ENCODE data around the gene AP4B1.

AP4B1 gene

DNA sequence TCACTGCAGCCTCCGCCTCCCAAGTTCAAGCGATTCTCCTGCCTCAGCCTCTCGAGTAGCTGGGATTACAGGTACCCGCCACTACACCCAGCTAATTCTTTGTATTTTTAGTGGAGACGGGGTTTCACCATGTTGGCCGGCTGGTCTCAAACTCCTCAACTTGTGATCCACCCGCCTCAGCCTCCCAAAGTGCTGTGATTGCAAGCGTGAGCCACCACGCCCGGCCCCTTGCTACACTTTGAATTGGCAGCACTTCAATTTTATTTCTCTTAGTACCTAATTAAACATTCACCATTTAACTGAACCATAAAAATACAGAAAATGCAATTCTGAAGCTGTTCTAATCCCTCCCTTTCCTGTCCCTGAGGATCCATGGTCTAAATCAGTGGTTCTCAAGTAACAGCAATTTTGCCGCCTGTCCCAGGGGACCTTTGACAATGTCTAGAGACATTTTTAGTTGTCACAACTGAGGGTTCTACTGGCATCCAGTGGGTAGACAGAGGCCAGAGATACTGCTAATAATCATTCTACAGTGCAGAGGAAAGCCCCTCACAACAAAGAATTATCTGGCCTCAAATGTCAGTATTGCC lies 12.9 kb downstream of the AP4B1 start:
- DNase-seq: no peak

DNA sequence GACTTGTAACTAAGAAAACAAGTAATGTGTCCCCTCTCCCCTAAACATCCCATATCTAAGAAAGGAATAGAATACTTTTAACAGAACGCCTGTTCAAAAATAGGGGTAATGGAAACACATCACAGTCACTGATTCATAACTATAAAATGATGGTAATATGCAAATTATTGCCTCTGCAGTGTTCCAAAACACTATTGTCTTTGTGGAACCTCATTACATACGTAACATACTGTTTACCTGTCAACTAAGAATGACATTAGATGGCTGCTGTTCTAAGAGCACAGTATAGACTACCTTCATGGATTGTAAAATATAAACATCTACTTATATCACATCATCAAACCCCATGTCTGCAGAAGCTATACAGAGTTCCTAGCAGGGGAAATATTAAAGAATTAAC lies 13.8 kb downstream of the AP4B1 start:
- DNase-seq: no peak

DNA sequence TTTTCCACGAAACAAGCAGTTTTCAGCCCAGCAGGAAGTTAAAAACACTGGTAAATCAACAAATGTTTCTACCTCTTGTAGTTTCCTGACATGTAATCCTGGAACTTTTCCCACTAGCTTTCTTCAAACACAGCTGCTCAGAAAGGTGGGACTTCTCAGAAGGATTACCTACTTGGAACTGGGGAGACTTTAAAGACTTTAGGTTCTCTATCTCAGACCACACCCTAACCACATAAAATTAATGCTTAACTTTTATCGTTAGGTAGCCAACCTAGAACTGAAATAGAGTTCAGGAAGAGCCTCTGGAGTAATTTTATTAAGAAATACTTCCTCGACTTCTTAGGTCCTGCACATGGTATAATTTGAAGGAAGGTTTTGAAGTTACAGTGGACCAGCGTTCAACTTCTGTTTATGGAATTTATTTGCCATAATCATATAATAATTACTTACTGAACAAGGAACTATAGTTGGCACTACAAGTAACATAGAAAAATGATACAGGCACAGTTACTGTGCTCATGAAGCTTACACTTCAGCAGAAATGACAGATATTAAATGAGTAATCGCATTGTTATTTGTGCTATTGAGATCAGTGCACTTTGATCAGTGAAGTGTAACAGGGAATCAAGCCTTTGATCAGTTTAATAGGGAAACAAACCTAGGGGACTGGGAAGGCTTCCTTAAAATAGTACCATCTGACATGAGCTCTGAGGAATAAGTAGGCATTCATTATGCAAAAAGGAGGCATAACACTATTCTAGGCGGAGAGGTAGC lies 17.0 kb downstream of the AP4B1 start, which contains the start of gene BCL2L15:
TSS of gene BCL2L15 (minus strand) at position 180 of the 774 bp plus-strand sequence. CDS start 206 bp downstream, outside the sequence.
- DNase-seq: no peak

DNA sequence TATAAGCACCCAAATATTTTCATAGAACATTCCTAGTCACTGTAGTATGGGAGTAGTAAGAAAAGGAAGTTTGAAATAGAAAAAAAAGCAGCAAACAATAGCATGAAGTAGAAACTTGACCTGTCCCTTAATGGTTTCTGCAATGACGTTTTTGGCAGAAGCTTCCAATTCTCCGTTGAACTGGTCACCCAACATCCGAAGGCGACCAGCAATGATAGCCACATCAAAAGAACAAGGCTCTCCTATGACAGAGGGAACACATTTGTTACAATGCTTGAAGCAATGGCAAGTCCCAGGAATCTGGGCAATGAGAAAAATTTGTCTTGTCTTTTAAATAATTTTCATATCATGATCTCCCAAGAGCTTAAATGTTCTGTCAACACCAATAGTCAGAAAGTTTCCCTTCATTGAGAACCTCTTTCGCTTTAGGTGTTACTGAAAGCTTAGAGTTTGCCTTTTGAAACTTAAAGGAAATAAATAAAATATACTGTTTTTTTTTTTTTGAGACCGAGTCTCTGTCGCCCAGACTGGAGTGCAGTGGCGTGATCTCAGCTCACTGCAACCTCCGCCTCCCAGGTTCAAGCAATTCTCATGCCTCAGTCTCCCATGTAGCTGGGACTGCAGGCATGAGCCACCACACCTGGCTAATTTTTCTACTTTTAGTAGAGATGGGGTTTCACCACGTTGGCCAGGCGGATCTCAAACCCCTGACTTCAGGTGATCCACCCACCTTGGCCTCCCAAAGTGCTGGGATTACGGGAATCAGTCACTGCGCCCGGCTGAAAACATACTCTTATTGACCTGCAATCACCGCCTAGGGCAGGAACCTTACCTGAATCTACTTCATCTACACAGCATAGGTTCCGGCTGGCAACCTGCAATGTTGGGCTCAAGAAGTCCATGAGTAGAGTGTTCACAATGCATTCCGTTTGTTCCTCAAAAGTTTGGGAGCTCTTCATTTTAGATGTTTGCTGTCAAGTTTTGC lies 17.9 kb downstream of the AP4B1 start:
- no peak for DNase-seq

DNA sequence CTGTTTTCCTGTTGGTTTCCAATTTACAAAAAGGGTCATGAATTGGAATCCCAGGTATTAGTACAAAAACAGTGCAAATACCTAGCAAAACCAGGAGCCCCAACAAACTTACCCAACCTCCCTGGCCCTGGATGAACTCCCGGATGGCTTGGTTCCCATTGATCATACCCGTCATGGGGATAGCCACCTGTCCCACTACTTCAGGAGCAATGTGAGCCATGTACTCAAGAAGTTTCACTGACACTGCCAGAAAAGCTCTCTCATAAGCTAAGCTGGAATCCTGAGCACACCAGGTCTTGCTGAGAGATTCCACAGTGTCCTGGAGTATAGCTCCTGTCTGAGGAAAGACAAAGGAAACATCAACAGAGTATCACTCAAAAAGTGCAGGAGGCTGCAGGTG lies 22.9 kb downstream of the AP4B1 start:
- DNase-seq: no peak

DNA sequence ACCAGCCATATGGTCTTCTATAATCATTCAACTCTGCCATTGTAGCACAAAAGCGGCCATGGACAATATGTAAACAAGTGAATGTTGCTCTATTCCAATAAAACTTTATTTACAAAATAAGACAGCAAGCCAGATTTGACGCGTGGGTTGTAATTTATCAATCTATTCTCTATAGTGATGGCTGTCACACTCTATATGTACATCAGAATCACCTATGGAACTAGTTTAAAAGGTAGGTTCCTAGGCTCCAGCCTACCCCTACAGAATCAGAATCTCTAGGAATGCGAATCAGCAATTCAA lies 24.9 kb downstream of the AP4B1 start:
- no peak for DNase-seq

DNA sequence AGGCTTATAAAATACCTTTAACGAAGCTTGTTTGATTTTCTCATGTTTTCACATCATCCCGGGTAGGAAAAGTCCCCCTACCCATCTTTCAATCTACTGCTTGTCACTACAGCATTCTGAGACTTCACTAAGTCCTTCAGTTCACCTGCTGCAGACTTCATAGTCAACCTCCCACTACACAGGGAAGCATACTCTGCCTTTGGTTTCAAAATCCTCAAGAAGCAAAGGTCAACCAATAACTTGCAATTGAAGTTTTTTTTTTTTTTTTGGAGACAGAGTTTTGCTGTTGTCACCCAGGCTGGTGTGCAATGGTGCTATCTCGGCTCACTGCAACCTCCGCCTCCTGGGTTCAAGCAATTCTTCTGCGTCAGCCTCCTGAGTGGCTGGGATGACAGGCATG lies 28.4 kb downstream of the AP4B1 start:
- no peak for DNase-seq

DNA sequence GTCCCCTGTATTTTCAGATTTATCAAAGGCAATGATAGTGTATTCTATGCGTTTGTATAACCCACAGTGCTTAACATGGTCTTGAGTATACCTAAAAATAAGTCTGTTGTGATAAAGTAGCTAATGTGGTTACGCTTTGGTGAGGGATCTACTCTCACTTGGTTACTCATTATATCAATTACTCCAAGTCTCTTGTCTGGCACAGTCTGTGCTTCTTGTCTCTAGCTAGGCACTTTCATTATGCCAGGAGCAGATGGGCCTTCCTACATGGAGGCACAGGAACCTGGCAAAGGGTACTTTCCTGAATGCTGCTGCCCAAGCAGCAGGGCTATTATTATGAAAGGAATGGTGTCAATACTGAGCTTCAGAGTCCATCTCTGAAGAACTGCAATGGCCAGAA lies 28.9 kb downstream of the AP4B1 start:
- no peak for DNase-seq

DNA sequence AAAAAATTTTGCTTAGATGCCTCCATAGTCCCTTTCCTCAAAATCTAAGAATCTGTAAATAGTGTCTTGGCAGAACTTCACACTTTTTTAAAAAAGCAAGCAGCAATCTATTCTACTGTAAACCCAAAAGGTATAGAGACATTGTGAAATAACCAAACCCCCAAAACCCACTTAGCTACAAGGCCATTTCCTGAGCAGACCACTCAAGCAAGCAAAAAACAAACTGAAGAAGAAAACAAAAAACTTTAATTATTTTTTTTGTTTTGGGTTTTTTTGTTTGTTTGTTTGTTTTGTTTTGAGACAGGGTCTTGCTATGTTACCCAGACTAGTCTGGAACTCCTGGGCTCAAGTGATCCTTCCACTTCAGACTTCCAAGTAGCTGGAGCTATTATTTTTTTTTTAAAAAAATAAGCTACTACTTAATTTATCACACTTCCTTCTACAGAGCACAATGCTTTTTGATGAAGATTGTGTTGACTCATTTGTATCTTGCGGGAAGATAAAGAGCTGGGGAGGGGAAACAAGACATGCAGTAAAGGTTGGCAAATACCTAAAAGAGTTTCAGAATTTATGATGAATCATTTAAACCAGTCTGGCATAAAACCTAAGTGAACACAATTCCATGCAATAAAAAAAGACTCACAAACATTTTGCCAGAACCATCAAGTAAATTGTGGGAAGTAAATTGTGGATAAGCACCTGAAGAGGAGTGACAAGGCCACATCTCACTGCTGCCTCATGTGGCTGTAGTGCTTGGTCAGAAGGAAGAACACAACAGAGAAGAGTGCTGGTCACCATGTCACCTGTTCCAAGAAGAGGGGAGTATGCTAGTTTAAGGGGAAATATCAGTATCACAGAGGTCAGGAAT lies 30.4 kb downstream of the AP4B1 start:
- no peak for DNase-seq

DNA sequence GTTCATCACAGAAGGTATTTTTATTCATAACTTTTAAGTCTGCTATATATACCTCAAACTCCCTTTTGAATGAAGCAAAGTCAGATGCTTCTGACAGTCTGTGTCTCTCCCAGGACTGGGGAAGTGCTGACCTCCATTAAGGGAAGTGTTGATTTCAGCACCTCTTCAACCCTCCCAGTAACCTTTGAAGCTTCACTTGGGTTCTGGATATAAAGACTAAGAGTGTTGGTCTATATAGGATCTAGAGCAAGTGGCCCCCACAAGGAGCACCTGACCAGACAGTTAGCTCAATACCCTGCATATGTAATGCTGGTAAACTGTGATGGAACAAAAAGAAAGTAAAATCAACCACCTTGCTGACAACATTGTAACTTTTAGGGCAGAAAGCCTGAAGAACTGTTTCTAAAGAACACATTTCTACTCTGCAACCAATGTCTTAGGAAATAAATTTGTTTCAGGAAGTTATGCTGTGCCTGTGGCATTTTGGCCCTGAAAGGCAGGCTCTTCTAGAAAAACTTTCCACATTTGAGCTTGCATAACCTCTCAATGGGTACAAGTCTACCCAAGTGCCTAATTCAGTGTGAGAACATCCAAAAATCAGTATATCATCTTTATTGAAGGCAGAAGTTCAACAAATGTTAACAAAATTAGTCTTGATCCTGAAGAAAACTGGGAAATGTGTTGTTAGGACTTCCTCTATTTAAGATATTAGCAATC lies 32.2 kb downstream of the AP4B1 start:
- no peak for DNase-seq

DNA sequence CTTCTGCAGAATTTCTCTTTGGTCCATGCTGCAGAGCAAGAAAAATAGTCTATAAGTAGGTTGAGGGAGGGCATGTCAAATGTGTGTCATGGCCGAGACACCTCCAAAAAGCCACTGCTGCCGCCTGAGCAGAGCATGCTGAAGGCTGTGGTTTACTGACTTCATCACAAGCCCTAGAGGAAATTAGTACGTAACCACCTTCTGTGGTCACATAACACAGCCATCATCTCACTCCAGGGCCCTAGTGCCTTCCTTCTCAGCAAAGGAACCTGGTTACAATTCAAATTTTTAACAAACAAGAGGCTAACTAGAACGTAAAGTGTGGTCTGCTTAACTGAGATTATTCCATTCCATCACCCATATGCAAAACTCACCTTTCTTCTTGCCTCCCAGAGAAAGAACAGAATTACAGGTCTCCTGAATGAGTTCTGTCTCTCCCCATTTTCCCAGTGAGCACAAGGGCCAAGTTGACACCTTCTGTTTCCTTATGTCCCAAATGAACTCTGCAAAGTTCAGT lies 32.9 kb downstream of the AP4B1 start, which contains the start of gene PTPN22:
TSS of gene PTPN22 (minus strand) at position 116 of the 517 bp plus-strand sequence.
- DNase-seq: no peak

DNA sequence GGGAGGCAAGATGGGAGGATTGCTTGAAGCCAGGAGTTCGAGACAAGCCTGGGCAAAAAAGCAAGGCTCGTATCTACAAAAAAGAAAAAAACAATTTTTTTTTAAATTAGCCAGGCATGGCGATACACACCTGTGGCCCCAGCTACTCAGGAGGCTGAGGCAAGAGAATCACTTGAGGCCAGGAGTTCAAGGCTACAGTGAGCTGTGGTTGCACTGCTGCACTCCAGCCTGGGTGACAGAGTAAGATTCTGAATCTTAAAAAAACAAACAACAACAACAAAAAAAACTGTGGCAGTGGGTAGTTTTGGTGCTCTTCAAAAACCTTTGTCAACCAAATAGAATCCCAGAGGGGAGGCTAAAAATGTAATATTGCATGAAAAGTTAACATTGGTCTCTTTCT lies 33.8 kb downstream of the AP4B1 start:
- DNase-seq: no peak

DNA sequence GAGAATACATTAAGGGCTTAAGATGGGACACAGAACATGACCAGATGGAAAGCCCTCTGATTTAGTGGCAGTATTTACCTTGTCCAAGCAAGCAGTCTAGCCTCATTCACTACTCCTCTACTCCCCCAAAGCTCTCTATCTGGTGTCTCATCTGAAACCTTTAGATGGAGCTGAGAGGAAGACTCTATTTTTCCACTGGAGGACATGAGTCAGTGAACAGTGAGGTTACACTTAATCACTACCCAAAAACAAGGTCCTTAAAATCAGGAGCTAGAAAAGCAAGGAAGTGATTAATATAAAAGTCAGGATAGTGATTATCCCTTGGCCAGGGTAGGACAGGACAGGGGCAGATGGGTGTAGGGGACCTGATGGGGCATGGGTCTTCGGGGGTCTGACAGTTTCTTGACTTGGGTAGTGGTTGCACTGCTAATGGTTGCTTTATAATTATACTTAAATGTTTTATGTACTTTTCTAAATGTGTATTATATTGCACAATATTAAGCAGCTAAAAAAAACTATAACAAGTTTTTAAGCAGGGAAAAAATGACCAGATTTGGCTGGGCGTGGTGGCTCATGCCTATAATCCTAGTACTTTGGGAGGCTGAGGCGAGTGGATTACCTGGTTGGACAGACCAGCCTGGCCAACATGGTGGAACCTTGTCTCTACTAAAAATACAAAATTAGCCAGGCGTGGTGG lies 36.1 kb downstream of the AP4B1 start:
- DNase-seq: no peak

DNA sequence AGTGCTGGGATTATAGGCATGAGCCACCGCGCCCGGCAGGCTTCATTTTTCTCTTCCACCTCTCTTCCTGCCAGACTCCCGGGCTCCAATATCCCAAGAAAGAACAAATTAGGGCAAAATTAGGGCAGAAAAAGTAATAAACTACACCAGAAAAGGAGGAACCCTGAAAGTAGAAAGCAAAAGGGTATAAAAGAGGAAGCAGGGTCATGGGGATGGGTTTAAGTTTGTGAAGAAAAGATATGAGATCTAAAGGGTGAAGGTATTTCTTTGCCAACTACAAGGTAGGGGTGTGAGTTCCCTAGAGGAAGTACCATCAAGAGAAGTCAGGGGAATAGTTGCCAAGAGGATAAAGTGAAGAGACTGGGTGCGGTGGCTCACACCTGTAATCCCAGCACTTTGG lies 43.0 kb downstream of the AP4B1 start:
- DNase-seq: no peak

DNA sequence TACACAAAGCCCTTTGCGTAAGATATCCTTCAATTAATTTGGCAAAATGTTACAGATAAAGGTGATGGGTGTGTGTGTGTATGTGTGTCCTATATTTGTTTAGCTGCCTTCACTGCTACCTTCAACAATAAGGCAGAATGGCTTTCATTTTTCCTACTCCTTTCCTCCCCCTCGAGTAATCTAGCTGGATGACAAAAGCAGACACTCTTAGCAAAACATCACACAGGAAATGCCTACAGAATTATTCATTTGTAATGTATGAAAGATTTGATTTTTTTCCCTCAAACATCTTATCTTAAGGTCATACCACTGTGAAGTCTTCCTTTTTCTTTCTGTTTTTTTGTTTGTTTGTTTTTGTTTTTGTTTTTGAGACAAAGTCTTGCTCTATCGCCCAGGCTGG lies 43.7 kb downstream of the AP4B1 start:
- no peak for DNase-seq

DNA sequence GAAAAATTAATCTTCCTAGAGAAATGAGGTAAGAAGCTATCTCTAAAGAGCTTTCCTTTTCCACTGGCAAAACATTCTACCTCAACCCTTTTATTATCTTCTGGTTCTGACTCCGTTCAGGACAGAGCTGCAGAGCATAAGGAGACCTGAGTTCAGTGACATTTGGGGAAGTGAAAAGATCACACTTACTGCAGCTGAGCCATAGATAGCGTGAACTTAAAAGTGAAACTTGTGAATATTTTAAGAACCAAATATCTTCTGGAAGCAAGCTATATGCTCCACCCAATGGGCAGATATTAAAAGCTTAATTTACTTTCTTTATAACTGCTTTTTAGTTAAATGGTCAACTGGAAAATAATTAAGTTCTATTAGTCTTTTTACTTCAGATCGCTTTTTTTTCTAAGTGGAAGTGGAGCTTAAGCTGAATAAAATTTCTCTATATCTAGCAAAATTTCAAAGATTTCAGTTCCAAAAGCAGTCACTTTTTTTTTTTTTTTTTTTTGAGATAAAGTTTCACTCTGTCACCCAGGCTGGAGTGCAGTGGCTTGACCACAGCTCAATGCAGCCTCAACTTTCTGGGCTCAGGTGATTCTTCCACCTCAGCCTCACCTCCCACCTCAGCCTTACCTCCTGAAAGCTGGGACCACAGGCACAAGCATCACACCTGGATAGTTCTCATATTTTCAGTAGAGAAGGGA lies 45.0 kb downstream of the AP4B1 start:
- no peak for DNase-seq

DNA sequence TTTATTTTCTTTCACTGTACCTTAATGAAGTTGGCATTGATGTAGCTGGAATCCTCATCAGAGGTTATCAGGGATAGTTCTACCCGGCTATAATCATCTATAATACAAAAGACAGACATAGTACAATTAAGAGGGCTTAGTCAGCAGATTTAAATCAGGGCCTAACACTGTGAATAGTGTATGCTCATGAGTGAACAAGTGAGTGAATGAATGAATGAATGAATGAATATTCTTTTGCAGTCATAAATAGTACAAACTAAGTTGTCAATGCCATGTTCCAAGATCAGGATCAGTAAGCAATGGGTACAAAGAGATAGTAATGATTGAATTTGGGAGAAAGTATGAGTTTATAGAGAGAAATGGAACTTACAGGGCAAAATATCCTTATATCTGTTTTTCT lies 45.6 kb downstream of the AP4B1 start:
- no peak for DNase-seq

DNA sequence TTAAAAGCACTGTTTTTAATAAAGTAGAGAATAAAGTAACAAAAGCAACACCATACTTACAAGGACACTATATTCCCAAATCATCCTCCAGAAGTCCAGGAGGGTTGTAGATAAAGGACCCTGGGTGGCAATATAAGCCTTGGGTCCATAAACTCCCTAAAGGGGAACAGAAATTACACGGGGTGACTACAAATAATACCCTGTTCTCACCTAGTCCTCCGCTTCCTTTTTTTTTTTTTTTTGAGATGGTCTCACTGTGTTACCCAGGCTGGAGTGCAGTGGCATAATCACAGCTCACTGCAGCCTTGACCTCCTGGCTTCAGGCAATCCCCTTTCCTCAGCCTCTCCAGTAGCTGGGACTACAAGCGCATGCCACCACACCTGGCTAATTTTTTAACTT lies 46.2 kb downstream of the AP4B1 start:
- no peak for DNase-seq

DNA sequence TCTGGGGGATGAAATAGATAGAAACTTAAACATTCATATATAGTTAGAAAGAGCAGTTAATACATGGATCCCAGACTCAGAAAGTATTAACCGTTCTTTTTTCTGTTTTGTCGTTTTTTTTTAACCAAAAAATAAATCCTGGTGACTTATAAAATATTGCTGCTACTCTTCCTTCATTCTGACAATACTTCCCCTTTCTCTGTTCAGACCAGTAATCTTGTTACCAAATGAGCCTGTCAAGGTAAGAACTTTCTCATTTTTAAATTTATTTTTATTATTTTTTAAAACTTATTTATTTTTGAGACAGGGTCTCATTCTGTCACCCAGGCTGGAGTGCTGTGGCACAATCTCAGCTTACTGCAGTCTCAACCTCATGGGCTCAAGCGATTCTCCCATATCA lies 46.8 kb downstream of the AP4B1 start:
- DNase-seq: no peak

DNA sequence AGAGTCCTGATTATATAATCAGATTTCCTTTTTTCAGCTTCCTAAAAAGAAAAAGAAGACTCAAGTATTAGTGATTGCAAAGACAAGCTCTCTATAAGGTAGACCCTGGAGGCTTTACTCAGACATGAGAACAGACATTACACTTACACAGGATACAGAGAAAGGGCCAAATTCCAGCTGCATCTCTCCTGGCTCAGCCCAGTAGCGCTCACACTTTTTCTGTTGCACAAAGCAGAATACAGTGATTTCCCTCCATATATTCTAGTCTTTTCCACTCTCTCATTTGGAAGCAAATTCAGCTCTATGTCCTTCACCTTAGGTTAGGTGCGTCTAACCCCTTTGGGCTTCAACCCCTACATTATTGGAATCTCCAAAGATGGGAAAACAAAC lies 48.2 kb downstream of the AP4B1 start:
- DNase-seq: no peak

All from NCI-H510A treated with DMSO at 0.1 percent for 48 hours (cell line).